Epithelial cell of esophagus (primary cell): ENCODE data around the gene ARHGAP20.

ENCODE experiments used
- DNase-seq: peaks from one replicate; pipeline ENCODE4 v3.0.0; 2010; ENCODE audit warnings: low read depth
- H3K4me3 ChIP-seq: 2 replicates; pipeline ENCODE4 v1.5.1; 2011; ENCODE audit warnings: mild to moderate bottlenecking, low read length, control low read depth
- CTCF ChIP-seq: IDR thresholded peaks from 2 replicates; pipeline ENCODE4 v1.5.1; 2011; ENCODE audit warnings: low read depth, mild to moderate bottlenecking, low read length, control low read depth, inconsistent platforms; ENCODE audit not compliant: insufficient read depth; ENCODE audit errors: missing control alignments

ARHGAP20 gene

DNA sequence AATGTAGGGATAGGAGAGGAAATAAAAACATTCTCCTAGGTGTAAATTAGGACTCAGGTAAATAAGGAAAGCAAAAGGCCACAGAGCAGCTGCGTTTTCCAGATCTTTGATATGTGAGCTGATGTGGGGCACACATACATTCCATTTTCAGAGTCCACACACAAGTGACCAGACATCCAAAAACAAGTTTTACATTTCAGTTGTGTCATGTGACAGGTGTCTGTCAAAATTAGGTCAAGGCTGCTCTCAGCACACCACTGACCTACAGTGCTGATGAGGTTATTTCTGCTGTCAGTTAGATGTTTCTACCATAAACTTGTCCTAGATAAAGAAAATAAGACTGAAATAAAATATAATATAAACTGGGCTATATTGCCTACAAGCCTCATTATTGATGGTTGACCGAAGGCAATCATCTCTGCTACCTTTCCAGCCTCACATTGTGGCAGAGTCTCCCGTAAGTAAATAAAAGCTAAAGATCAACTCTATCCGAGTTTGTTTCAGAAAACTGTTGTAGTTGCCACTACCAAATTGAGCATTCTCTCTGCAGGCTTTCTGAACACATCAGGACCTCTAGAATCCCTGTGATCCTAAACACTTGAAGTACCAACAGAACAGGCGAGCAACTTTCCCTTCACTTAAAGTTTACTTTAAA lies 7.9 kb downstream of the ARHGAP20 start:
- TF ChIP-seq CTCF, result no peak
- DNase-seq, result no peak
- H3K4me3 ChIP-seq, result no peak overlapping the region

GRCh38 chr11:110691926-110692325 lies 20.3 kb downstream of the ARHGAP20 start:
- no peak for TF ChIP-seq CTCF
- no peak overlapping the region for H3K4me3 ChIP-seq
- no peak for DNase-seq

- TF ChIP-seq CTCF, result no peak
- DNase-seq, result no peak
These were observed 22.9 kb downstream of the ARHGAP20 start for GRCh38 chr11:110689306-110689705.

DNA sequence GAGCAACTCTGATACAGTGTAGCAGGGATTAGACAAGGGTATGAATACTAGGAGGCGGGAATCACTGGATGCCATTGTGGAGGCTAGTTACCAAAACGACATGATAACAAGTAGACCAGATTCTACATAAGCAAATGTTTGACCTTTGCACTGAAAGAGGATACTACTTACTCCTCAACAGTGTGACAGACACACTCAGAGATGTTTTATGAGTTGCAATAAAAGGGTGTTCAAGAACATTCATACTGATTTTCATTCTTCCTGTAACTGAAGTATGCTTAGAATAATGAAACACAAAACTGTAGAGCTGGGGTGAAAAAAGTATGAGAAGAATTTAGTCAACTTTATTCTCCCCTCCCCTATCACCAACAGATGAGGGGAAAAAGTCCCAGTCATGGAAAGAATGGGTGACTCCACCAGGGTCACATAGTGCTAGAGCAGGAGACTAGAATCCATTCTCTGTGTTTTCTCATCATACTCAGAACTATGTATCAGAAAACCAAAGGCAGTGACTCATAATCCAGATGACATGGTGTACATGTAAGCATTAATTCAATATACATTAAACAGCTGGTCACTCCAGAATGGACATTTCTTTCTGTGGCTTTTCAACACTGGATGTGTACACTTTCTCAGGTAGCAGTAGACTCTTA lies 32.8 kb downstream of the ARHGAP20 start:
- peak; percentile 8 for DNase-seq
- no peak overlapping the region for H3K4me3 ChIP-seq
- no peak for TF ChIP-seq CTCF

More at GRCh38 chr11:110689306-110689705, 22.9 kb downstream of the ARHGAP20 start:
- H3K4me3 ChIP-seq, result no peak overlapping the region

DNA sequence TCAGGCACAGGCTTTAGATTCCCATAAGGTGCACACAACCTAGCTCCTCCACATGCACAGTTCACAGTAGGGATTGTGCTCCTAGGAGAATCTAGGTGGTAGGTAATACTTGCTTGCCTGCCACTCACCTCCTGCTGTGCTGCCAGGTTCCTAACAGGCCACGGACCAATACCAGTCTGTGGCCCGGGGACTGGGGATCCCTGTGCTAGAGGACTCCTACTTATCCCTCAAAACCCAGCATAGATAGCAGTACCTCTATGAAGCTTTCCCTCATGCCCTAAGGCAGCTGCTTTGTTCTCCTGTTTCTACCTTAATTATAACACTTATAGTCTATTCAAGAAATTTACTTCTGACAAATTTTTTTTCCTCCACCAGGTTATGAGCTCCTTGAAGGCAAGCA lies 36.7 kb downstream of the ARHGAP20 start:
- H3K4me3 ChIP-seq, result no peak overlapping the region
- DNase-seq, result no peak
- no peak for TF ChIP-seq CTCF

DNA sequence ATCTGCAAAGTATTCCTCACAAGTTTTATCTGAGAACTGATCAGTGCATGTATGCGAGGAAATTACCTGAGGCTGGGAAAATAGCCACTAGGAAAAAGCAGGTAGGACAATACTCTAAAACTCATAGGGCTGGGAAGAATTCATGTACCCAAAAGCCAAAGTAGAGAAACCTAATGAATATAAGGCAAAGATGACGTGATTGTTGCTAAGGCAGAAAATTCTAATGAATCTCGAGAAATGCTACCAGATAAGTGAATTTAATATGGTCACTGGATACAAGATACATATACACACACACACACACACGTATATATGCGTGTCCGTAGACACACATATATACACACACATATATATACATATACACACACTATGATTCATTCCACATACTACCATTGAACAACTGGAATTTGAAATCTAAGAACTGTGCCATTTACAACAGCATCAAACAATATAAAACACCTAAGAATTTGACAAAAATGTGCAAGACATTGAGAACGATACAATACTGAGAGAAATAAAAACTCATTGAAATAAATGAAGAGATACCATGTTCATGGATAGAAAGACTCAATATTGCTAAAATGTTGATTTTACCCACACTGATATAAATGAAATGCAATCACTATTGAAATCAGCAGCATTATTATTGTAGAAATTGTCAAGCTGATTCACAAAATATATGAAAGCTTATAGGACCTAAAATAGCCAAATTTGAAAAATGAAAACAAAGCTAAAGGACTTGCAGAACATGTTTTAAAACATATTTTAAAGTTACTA lies 46.4 kb downstream of the ARHGAP20 start:
- no peak for TF ChIP-seq CTCF
- H3K4me3 ChIP-seq, result no peak overlapping the region

More for the DNA sequence above, 46.4 kb downstream of the ARHGAP20 start:
- no peak for DNase-seq
